Cardiac muscle cell (in vitro differentiated cells and primary cell): ENCODE results near the gene B3GNT9. TPM values are rescaled to one million over a fixed set of nuclear protein-coding genes. Genes with fewer than 3 reads are reported as not detected.

ENCODE experiments used
- DNase-seq, 2 donors: peaks; one replicate each; pipeline versions ENCODE4 v3.0.0 to v3.0.0-alpha.2; 2010 to 2017; ENCODE audit warnings: low read depth in 1 of 2, low spot score in 1 of 2
- H3K27ac ChIP-seq: fragments of 200-600 bp; sonication (generic); 2 replicates; pipeline ENCODE4 v1.5.1; 2016
- H3K27me3 ChIP-seq: fragments of 200-600 bp; sonication (generic); 2 replicates; pipeline ENCODE4 v1.6.0; 2016; ENCODE audit warnings: control low read depth
- H3K36me3 ChIP-seq: fragments of 200-600 bp; sonication (generic); 2 replicates; pipeline ENCODE4 v1.5.1; 2016; ENCODE audit warnings: control low read depth
- H3K4me1 ChIP-seq: fragments of 200-600 bp; sonication (generic); 2 replicates; pipeline ENCODE4 v1.8.1; 2017; ENCODE audit warnings: low read depth, mild to moderate bottlenecking, mixed run types
- H3K4me3 ChIP-seq: fragments of 200-600 bp; sonication (generic); 2 replicates; pipeline ENCODE4 v1.5.1; 2016; ENCODE audit warnings: mild to moderate bottlenecking
- H3K9me3 ChIP-seq: fragments of 200-600 bp; sonication (generic); 2 replicates; pipeline ENCODE4 v1.5.1; 2017; ENCODE audit warnings: low read depth, mild to moderate bottlenecking, control low read depth
- CTCF ChIP-seq: IDR thresholded peaks from 2 replicates; pipeline ENCODE4 v1.5.1; 2012; ENCODE audit warnings: low read depth, mild to moderate bottlenecking, low read length
- polyA plus RNA-seq: library from polyadenylated mRNA; unstranded; fragments of >200 nt; fragmentation: Nextera tagmentation; extraction: Ambion mirVana; gene quantifications from 2 replicates; pipeline ENCODE4 v1.2.1, GENCODE V29; 2016
- total RNA-seq: library from RNA; depleted of rRNA; stranded (reverse); fragments of >200 nt; gene quantifications from 2 replicates; pipeline ENCODE4 v1.2.3, GENCODE V29; 2016

The B3GNT9 gene
- total and polyA plus RNA-seq, 2 experiments from 2014 or later = 18.0 to 34.7 TPM

GRCh38 chr16:67174706-67175231, 24.0 kb upstream of the B3GNT9 start:
- H3K27me3 ChIP-seq = peaks cover 36% of the 10 kb centered on the region
- TF ChIP-seq CTCF = no peak
- H3K36me3 ChIP-seq = no peaks in the 10 kb centered on the region
- peaks cover 12% of the 10 kb centered on the region for H3K4me1 ChIP-seq
- H3K4me3 ChIP-seq = peak overlapping the region; percentile 27
- no peak overlapping the region for H3K27ac ChIP-seq
- no peaks in the 10 kb centered on the region for H3K9me3 ChIP-seq
- no peak for DNase-seq

GRCh38 chr16:67173808-67174705, 23.3 kb upstream of the B3GNT9 start:
- no peaks in the 10 kb centered on the region for H3K36me3 ChIP-seq
- H3K27me3 ChIP-seq = peaks cover 38% of the 10 kb centered on the region
- peak; percentile 87 for DNase-seq
- TF ChIP-seq CTCF = peak; percentile 34
- H3K9me3 ChIP-seq = no peaks in the 10 kb centered on the region
- H3K4me3 ChIP-seq = peak overlapping the region; percentile 27
- peaks cover 19% of the 10 kb centered on the region for H3K4me1 ChIP-seq
- H3K27ac ChIP-seq = no peak overlapping the region

- Histone ChIP-seq H3K36me3 (no peaks in the 10 kb centered on the region), H3K4me3 (peak overlapping the region; percentile 27), H3K27me3 (peaks cover 38% of the 10 kb centered on the region), H3K9me3 (no peaks in the 10 kb centered on the region), H3K4me1 (peaks cover 19% of the 10 kb centered on the region), H3K27ac (no peak overlapping the region)
- no peak for TF ChIP-seq CTCF
- DNase-seq = no peak
Measured at GRCh38 chr16:67173323-67173722, 22.5 kb upstream of the B3GNT9 start.

- no peak for TF ChIP-seq CTCF
- Histone ChIP-seq H3K27ac (peak overlapping the region; percentile 54), H3K9me3 (no peaks in the 10 kb centered on the region), H3K4me3 (peak overlapping the region; percentile 37), H3K27me3 (peaks cover 48% of the 10 kb centered on the region), H3K36me3 (no peaks in the 10 kb centered on the region), H3K4me1 (peaks cover 19% of the 10 kb centered on the region)
- DNase-seq = no peak
Measured at GRCh38 chr16:67170949-67171649, 20.3 kb upstream of the B3GNT9 start.

- no peaks in the 10 kb centered on the region for H3K9me3 ChIP-seq
- no peaks in the 10 kb centered on the region for H3K36me3 ChIP-seq
- H3K4me1 ChIP-seq = peaks cover 19% of the 10 kb centered on the region
- H3K27me3 ChIP-seq = peaks cover 52% of the 10 kb centered on the region
- no peak for TF ChIP-seq CTCF
- H3K4me3 ChIP-seq = peak within 1 kb of the TSS; percentile 37
- peak within 1 kb of the TSS; percentile 54 for H3K27ac ChIP-seq
- peak; percentile 80 to 90 for DNase-seq
Measured at GRCh38 chr16:67170168-67170948, 19.6 kb upstream of the B3GNT9 start, which contains the start of gene NOL3. TSS of gene NOL3 (plus strand) at chr16:67170538.
